ENCODE measurements around the gene ZNF521. TPM values are rescaled to one million over a fixed set of nuclear protein-coding genes. Genes with fewer than 3 reads are reported as not detected.

Gene ZNF521
- total and polyA plus RNA-seq, 2 experiments from 2014 or later, result 3.1 to 9.2 TPM

DNA sequence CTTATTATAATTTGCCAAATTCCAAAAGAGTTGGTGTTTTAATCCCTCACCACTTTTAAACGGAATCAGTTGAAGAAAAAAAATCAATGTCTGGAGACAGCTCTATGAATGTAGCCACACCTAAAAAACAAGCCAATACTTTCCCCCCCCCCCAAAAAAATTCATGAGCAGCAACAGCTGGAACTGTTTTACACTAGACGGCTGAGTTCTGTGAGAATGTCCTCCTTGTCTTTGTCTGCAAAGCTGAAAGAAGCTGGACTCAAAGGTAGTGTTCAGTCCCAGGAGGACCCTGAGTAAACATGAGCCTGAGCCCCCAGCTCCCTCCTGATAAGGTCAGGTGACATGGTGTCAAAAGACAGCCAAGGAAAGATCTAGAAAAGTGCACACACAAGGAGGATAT is 68.2 kb downstream of the ZNF521 start (continued):
- TF ChIP-seq, protein P1, sequence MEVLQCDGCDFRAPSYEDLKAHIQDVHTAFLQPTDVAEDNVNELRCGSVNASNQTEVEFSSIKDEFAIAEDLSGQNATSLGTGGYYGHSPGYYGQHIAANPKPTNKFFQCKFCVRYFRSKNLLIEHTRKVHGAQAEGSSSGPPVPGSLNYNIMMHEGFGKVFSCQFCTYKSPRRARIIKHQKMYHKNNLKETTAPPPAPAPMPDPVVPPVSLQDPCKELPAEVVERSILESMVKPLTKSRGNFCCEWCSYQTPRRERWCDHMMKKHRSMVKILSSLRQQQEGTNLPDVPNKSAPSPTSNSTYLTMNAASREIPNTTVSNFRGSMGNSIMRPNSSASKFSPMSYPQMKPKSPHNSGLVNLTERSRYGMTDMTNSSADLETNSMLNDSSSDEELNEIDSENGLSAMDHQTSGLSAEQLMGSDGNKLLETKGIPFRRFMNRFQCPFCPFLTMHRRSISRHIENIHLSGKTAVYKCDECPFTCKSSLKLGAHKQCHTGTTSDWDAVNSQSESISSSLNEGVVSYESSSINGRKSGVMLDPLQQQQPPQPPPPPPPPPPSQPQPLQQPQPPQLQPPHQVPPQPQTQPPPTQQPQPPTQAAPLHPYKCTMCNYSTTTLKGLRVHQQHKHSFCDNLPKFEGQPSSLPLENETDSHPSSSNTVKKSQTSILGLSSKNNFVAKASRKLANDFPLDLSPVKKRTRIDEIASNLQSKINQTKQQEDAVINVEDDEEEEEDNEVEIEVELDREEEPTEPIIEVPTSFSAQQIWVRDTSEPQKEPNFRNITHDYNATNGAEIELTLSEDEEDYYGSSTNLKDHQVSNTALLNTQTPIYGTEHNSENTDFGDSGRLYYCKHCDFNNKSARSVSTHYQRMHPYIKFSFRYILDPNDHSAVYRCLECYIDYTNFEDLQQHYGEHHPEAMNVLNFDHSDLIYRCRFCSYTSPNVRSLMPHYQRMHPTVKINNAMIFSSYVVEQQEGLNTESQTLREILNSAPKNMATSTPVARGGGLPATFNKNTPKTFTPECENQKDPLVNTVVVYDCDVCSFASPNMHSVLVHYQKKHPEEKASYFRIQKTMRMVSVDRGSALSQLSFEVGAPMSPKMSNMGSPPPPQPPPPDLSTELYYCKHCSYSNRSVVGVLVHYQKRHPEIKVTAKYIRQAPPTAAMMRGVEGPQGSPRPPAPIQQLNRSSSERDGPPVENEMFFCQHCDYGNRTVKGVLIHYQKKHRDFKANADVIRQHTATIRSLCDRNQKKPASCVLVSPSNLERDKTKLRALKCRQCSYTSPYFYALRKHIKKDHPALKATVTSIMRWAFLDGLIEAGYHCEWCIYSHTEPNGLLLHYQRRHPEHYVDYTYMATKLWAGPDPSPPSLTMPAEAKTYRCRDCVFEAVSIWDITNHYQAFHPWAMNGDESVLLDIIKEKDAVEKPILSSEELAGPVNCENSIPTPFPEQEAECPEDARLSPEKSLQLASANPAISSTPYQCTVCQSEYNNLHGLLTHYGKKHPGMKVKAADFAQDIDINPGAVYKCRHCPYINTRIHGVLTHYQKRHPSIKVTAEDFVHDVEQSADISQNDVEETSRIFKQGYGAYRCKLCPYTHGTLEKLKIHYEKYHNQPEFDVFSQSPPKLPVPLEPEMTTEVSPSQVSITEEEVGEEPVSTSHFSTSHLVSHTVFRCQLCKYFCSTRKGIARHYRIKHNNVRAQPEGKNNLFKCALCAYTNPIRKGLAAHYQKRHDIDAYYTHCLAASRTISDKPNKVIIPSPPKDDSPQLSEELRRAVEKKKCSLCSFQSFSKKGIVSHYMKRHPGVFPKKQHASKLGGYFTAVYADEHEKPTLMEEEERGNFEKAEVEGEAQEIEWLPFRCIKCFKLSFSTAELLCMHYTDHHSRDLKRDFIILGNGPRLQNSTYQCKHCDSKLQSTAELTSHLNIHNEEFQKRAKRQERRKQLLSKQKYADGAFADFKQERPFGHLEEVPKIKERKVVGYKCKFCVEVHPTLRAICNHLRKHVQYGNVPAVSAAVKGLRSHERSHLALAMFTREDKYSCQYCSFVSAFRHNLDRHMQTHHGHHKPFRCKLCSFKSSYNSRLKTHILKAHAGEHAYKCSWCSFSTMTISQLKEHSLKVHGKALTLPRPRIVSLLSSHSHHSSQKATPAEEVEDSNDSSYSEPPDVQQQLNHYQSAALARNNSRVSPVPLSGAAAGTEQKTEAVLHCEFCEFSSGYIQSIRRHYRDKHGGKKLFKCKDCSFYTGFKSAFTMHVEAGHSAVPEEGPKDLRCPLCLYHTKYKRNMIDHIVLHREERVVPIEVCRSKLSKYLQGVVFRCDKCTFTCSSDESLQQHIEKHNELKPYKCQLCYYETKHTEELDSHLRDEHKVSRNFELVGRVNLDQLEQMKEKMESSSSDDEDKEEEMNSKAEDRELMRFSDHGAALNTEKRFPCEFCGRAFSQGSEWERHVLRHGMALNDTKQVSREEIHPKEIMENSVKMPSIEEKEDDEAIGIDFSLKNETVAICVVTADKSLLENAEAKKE (CRISPR knock-in tag; IDR thresholded peaks at IDR 0.05), result no peak

DNA sequence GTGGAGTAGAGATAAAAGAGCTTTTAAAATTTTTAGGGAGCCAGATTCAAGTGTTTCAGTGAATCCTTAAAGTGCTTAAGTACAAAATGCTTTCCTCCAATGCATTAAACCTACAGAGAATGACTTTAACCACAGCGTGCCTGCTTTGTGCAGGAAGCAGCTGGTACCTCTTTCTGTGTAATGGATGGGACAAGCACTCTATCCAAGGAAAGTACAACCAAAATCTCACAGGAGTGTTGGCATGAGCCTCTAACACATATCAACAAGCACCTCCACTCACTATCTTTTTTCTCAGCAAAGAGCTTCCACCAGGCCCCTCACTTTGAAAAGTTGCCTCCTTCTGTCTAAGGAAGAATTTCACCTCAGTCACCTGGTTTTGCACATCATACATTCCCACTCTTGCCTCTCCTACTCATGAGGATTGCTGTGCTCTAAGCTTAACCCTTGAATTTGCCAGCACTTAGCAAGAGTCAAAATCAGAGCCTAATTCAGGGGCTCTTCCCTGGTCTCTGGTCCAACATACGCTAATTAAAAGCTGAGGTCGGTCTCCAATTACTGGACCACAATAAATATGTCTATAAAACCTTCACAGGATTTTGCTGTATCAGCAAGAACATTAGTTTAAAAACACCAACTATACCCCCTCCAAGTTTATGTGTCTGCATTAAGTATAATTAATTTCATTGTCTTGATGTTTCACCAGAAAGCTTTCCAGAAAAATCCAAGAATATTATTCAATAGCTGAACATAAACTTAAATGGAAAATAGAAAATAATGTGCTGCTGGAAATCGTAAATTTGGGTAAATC is 68.9 kb downstream of the ZNF521 start:
- H3K27me3 Mint-ChIP-seq (ENCODE audit: insufficient read depth, low read depth, poor library complexity), result peaks cover 7% of the 10 kb centered on the region
- H3K9me2 ChIP-seq (ENCODE audit: insufficient read depth), result no peaks in the 10 kb centered on the region
- no peaks in the 10 kb centered on the region for H3K36me3 ChIP-seq (ENCODE audit: insufficient read depth)
- no peak for ATAC-seq
- H3K4me3 Mint-ChIP-seq, result no peak overlapping the region
- H3K4me1 ChIP-seq (ENCODE audit: insufficient read depth), result peaks cover 48% of the 10 kb centered on the region
- H2AFZ ChIP-seq, result no peak overlapping the region
- H3K36me3 Mint-ChIP-seq (ENCODE audit: low read depth), result no peaks in the 10 kb centered on the region
- no peaks in the 10 kb centered on the region for H3K79me2 ChIP-seq (replicated peaks; ENCODE audit: insufficient read depth)
- H3K4me1 Mint-ChIP-seq, result peaks cover 27% of the 10 kb centered on the region
- no peaks in the 10 kb centered on the region; the same call in 2 of the 3 replicates for H3K9me3 Mint-ChIP-seq
- no peak for DNase-seq (ENCODE audit: low spot score)
- no peak overlapping the region for H3K4me3 ChIP-seq
- no peaks in the 10 kb centered on the region for H3K27me3 ChIP-seq (ENCODE audit: insufficient read depth)
- H3K4me2 ChIP-seq, result peak overlapping the region; percentile 59; the same call in 1 of the 2 replicates
- no peak overlapping the region for H3K27ac ChIP-seq (ENCODE audit: low read depth)
- H3K27ac Mint-ChIP-seq, result peak overlapping the region; percentile 62
- H4K20me1 ChIP-seq (replicated peaks; ENCODE audit: insufficient read depth), result no peaks in the 10 kb centered on the region; the same call in 1 of the 2 replicates
- H3F3A ChIP-seq (replicated peaks; ENCODE audit: low read depth), result no peaks in the 10 kb centered on the region
- no peak for TF ChIP-seq POLR2AphosphoS5 (IDR thresholded peaks at IDR 0.05; ENCODE audit: low read depth)
- TF ChIP-seq, protein P1 (CRISPR knock-in tag; IDR thresholded peaks at IDR 0.05), result no peak
- TF ChIP-seq, protein P2, sequence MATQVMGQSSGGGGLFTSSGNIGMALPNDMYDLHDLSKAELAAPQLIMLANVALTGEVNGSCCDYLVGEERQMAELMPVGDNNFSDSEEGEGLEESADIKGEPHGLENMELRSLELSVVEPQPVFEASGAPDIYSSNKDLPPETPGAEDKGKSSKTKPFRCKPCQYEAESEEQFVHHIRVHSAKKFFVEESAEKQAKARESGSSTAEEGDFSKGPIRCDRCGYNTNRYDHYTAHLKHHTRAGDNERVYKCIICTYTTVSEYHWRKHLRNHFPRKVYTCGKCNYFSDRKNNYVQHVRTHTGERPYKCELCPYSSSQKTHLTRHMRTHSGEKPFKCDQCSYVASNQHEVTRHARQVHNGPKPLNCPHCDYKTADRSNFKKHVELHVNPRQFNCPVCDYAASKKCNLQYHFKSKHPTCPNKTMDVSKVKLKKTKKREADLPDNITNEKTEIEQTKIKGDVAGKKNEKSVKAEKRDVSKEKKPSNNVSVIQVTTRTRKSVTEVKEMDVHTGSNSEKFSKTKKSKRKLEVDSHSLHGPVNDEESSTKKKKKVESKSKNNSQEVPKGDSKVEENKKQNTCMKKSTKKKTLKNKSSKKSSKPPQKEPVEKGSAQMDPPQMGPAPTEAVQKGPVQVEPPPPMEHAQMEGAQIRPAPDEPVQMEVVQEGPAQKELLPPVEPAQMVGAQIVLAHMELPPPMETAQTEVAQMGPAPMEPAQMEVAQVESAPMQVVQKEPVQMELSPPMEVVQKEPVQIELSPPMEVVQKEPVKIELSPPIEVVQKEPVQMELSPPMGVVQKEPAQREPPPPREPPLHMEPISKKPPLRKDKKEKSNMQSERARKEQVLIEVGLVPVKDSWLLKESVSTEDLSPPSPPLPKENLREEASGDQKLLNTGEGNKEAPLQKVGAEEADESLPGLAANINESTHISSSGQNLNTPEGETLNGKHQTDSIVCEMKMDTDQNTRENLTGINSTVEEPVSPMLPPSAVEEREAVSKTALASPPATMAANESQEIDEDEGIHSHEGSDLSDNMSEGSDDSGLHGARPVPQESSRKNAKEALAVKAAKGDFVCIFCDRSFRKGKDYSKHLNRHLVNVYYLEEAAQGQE (IDR thresholded peaks at IDR 0.05; ENCODE audit: unreplicated experiment), result no peak
- no peak for TF ChIP-seq EZH2 (IDR thresholded peaks at IDR 0.05; ENCODE audit: low read depth, unreplicated experiment)

All from GM23338 (cell line).